GM10248 (cell line): Measurements from ENCODE around the gene NATD1.
"Not testable (repeated sequence)": the region's sequence is repeated elsewhere in the genome, so short reads cannot be mapped to it uniquely, and the experiment has no call there.

ENCODE experiments used
- CTCF ChIA-PET: fragments of 300-600 bp; sonication (Branson Sonifier 250); formaldehyde crosslinking; extraction: SDS; loops from one replicate; lab custom pipeline; 2021; ENCODE audit warnings: antibody characterized with exemption; lab: Yijun Ruan, JAX
- POLR2A ChIA-PET: fragments of 350-650 bp; sonication (Branson Sonifier 250); formaldehyde crosslinking; extraction: SDS; loops from one replicate; lab custom pipeline; 2020; ENCODE audit warnings: antibody characterized with exemption; lab: Yijun Ruan, JAX
- DNase-seq: peaks from one replicate; pipeline ENCODE4 v3.0.0; 2012; ENCODE audit errors: extremely low spot score
- TF ChIP-seq, protein P1 (sequence below): IDR thresholded peaks from 2 replicates; pipeline ENCODE4 v1.5.1; 2012; ENCODE audit warnings: mild to moderate bottlenecking, low read depth; ENCODE audit errors: extremely low read depth, missing control alignments, control extremely low read depth

Gene NATD1

DNA sequence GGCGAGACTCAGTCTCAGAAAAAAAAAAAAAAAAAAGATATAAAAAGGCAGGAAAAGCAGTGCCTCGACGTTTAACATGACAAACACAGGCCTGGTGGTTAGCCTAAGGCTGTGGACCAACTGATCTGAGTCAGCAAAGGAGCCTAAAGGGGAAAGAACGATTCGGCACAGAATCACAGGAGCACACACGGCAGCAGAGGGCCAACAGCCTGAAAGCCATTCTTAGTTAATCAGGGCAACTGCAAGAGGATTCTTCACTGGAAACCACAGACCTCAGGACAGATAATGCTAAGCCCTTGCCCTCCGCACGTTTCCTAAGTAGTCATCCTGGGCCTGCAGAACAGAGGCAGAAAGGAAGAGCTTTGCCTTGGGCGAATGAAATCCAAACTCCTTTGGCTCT, 53.9 kb downstream of the NATD1 start:
- ChIA-PET POLR2A (no interaction called here), CTCF (interaction anchor here (1.3 to 3.0 kb wide), 2 partner anchors 12 to 14 kb away, joined by 3 to 9 read pairs; no protein-coding TSS in a partner anchor)
- no peak for DNase-seq
- TF ChIP-seq, protein P1, sequence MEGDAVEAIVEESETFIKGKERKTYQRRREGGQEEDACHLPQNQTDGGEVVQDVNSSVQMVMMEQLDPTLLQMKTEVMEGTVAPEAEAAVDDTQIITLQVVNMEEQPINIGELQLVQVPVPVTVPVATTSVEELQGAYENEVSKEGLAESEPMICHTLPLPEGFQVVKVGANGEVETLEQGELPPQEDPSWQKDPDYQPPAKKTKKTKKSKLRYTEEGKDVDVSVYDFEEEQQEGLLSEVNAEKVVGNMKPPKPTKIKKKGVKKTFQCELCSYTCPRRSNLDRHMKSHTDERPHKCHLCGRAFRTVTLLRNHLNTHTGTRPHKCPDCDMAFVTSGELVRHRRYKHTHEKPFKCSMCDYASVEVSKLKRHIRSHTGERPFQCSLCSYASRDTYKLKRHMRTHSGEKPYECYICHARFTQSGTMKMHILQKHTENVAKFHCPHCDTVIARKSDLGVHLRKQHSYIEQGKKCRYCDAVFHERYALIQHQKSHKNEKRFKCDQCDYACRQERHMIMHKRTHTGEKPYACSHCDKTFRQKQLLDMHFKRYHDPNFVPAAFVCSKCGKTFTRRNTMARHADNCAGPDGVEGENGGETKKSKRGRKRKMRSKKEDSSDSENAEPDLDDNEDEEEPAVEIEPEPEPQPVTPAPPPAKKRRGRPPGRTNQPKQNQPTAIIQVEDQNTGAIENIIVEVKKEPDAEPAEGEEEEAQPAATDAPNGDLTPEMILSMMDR, result no peak

DNA sequence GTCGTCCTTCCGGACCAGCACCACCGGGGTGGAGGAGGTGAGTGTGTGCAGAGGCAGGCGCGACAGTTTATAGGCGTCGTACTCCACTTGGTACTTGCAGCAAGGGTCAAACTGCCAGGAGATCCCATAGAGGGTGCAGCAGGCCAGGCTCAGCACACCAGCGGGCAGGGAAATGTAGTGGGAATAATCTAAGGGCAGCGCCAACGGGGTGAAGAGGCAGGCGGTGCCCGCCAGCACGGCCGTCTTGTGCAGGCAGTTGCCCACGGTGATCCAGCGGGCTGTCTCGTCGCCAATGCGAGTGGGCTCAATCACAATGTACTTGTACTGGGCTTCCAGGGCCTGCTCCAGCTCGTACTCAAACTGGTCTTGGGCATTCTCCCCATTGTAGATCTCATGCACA, 54.8 kb downstream of the NATD1 start:
- no peak for DNase-seq
- ChIA-PET CTCF (no interaction called here), POLR2A (no interaction called here)
- TF ChIP-seq, protein P1, result no peak

DNA sequence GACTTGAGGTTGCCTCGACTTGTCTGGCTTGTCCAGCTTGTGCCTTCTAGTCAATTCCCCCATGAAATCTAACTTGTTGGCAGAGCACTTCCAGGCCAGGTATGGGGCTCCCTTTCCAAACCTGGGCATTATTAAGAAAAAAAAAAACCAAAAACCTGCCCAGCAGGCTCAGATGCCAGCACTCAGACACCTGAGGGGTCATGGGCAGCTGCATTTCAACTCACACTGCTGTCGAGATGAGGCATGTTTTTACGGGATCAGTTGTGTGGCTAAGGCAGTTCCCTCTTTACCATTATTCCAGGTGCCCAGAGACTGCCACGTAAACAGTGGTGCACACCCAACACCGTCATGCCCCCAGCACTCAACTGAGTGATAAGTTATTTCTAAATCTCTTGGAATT, 57.1 kb downstream of the NATD1 start:
- DNase-seq, result no peak
- ChIA-PET POLR2A (no interaction called here), CTCF (interaction anchor here (0.8 to 1.3 kb wide), 3 partner anchors 16 to 54 kb away, joined by 3 read pairs; partner anchors contain the start of gene TMEM11)
- TF ChIP-seq, protein P1, result no peak

DNA sequence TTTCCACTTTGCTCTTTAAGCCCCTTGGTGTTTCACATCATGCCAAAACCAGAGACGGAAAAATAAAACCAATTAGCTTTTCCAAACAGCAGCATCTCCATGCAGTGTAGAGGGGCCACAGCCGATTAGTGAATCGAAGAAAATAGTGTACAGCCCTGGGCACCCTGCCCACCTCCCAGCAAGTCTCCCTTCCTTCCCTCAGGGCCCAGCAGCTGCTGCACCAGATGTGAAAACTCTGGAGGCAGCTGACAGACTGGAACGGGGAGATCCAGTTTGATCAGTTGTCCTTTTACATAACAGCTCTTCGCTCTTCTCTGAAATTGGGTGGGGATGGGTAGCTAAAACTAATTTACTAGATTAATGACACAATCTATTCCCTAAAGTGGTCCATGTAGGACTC, 58.5 kb downstream of the NATD1 start:
- ChIA-PET POLR2A (no interaction called here), CTCF (interaction anchor here (1.2 to 1.8 kb wide), 4 partner anchors 10 to 56 kb away, joined by 3 to 7 read pairs (median 3); no protein-coding TSS in a partner anchor)
- no peak for DNase-seq
- TF ChIP-seq, protein P1, result no peak

DNA sequence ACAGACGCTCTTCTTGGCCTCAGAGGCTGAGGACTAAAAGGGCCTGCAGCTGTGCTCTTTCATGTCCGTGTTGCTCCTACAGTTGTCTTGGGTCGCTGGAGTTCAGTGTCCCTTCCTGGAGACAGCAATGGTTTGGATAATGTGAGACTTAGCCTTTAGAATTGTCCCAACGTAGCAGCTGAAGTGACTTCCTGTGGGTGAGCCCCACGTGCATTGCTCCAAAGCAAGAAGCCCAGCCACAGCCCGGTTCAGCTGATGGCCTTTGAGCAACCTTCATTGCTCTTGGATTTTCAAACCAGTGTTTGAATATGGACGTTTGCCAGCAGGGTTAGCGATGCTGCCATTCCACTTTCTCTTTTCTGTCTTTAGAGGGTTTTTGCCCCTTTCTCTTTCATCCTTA, 59.0 kb downstream of the NATD1 start:
- CTCF ChIA-PET, result interaction anchor here (0.7 to 1.8 kb wide), 4 partner anchors 10 to 45 kb away, joined by 3 to 7 read pairs (median 3); no protein-coding TSS in a partner anchor
- TF ChIP-seq, protein P1, result no peak
- DNase-seq, result no peak
- POLR2A ChIA-PET, result no interaction called here

DNA sequence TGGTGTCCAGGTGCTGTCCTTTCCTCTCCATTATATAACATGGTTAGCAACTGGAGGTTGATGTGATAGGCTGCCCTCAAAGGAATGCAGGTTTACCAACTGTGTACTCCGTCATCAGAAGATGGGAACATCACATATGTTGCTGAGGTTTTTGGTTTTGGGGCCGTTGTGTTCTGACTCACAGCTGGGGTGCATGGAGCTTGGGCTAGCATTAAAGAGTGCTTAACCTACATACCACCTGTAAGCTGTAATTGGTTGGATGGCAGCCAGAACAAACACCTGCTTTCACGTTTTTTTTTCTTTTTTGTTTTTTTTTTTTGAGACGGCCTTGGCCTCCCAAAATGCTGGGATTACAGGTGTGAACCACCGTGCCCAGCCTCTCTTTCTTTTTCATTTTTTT, 60.2 kb downstream of the NATD1 start:
- ChIA-PET CTCF (no interaction called here), POLR2A (interaction anchor here (0.5 kb wide), 1 partner anchor 11 kb away, joined by 4 read pairs; no protein-coding TSS in a partner anchor)
- TF ChIP-seq, protein P1, result no peak
- no peak for DNase-seq

DNA sequence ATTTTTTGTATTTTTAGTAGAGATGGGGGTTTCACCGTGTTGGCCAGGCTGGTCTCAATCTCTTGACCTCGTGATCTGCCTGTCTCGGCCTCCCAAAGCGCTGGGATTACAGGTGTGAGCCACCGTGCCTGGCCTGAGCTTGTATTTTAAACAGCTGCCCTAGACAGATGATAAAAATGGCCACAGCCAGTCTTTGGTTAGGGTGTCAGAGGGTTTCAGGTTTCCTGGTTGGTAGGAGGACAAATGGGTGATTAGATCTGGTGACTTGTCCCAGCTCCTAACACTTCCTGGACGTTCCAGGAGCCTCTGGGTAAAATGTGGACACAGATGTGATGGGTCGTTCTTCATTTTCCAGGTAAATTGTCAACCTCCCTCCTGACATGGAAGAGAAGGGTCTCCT, 60.8 kb downstream of the NATD1 start:
- POLR2A ChIA-PET, DNase-seq: not testable (repeated sequence)
- CTCF ChIA-PET, result interaction anchor here (2.9 kb wide), 1 partner anchor 73 kb away, joined by 9 read pairs; no protein-coding TSS in a partner anchor
